ENCODE data around the gene SLC35E4. TPM values are rescaled to one million over a fixed set of nuclear protein-coding genes. Genes with fewer than 3 reads are reported as not detected.
"Not testable (repeated sequence)": the region's sequence is repeated elsewhere in the genome, so short reads cannot be mapped to it uniquely, and the experiment has no call there.

Gene SLC35E4, protein sequence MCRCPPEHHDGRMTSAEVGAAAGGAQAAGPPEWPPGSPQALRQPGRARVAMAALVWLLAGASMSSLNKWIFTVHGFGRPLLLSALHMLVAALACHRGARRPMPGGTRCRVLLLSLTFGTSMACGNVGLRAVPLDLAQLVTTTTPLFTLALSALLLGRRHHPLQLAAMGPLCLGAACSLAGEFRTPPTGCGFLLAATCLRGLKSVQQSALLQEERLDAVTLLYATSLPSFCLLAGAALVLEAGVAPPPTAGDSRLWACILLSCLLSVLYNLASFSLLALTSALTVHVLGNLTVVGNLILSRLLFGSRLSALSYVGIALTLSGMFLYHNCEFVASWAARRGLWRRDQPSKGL
- 1 to 10 TPM; 5.2 to 5.9 TPM for total RNA-seq

DNA sequence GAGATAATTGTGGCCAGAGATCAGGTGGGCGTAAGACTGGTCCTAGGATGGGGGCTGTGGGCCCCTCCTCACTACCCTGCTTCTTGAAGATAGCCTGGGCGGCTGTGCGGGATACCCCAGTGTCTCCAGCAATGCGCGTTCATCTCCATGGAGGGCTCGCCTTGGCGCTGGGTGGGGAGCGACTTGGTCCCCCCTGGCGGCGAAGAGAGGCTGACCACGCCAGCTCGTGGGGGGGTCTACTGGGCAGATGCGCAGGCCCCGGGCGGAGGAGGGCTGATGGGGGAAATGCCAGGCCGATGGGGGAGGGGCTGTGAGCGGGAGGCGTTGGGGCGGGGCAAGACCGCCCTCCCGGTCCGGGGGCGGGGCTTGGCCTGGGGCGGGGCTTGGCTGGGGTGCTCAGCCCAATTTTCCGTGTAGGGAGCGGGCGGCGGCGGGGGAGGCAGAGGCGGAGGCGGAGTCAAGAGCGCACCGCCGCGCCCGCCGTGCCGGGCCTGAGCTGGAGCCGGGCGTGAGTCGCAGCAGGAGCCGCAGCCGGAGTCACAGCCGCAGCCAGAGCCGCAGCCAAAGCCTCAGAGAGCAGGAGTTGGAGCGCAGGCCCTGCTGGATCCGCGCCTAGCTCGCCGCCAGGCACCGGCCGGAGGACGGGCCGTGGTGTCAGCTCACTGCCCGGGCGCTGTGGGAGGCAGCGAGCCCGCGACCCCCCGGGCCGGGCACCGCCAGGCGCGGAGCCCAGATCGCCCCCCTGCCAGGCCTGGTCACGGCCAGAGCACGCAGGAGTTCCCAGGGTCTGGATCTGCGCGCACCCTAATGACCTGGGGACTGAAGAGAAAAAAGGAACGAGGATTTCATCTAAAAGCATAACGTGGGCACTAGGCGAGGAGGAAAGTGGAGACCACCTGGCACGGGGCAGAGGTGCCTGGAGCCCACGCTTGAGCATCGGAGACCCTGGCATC lies at the start of gene SLC35E4:
TSS of gene SLC35E4 (plus strand) at position 509 of the 953 bp plus-strand sequence. CDS start 670 bp downstream, outside the sequence.
- CTCF ChIA-PET, result interaction anchor here (0.7 to 4.5 kb wide), 34 partner anchors 9 to 445 kb away, joined by 3 to 266 read pairs (median 6); partner anchors contain the start of genes DUSP18, MORC2, OSBP2 and PES1
- peak within 1 kb of the TSS; percentile 81 for H3K4me3 Mint-ChIP-seq
- H3K27me3 Mint-ChIP-seq, result no peaks in the 10 kb centered on the region
- peak within 1 kb of the TSS; percentile 88 for H3K27ac Mint-ChIP-seq
- DNase-seq, result peak; percentile 97
- H3K36me3 Mint-ChIP-seq, result peaks cover 8% of the 10 kb centered on the region
- H3K9me3 Mint-ChIP-seq, result peaks cover 4% of the 10 kb centered on the region
- intact Hi-C loops (cut with micrococcal nuclease), result loop anchor here (5.0 kb wide), 1 partner anchor 447 kb away; the partner anchor contains the start of gene SMTN
- POLR2A ChIA-PET, result interaction anchor here (0.9 to 2.5 kb wide), 9 partner anchors 8 to 212 kb away, joined by 3 to 17 read pairs (median 5); partner anchors contain the start of genes DUSP18 and OSBP2
- peaks cover 20% of the 10 kb centered on the region for H3K4me1 Mint-ChIP-seq (ENCODE audit: low read depth)

DNA sequence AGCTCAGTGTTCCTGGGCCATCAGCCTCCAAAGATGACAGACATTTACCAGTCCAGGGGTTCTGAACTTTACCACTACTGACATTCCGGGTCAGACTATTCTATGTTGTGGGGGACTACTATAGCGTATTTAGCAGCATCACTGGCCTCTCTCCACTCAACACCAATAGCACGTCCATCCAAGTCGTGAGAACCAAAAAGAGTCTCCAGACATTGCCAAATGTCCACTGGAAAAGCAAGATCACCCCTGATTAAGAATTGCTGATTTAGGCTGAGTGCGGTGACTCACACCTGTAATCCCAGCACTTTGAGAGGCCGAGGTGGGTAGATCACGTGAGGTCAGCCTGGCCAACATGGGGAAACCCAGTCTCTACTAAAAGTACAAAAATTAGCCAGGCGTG lies 49.2 kb upstream of the SLC35E4 start:
- ChIA-PET CTCF (no interaction called here), POLR2A (interaction anchor here (1.4 kb wide), 1 partner anchor 20 kb away, joined by 3 read pairs; no protein-coding TSS in a partner anchor)
- H3K9me3 Mint-ChIP-seq, result no peaks in the 10 kb centered on the region
- peaks cover 59% of the 10 kb centered on the region for H3K36me3 Mint-ChIP-seq
- no peak for DNase-seq
- no peak overlapping the region for H3K4me3 Mint-ChIP-seq
- peaks cover 4% of the 10 kb centered on the region for H3K4me1 Mint-ChIP-seq (ENCODE audit: low read depth)
- intact Hi-C loops (cut with micrococcal nuclease), result no loop called here
- no peaks in the 10 kb centered on the region for H3K27me3 Mint-ChIP-seq
- H3K27ac Mint-ChIP-seq, result no peak overlapping the region

DNA sequence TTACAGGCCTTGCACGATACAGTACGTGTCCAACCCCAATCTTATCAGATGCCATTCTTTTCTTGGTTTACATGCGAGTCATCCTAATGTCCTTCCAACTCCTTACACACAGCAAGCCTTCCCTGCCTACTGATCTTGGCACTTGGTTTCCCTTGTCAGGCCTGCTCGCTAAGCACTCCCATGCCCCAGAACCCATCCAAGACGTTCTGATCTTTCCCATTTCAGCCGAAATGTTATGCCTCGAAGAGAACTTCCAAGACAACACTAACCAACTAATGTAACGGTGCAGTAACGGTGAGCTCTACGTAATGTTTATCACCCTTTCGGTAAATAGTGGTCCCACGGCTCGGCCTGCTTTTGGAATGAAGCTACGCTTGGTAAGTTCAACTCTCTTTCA lies 44.4 kb upstream of the SLC35E4 start:
- no peak overlapping the region for H3K27ac Mint-ChIP-seq
- peaks cover 7% of the 10 kb centered on the region for H3K27me3 Mint-ChIP-seq
- no peaks in the 10 kb centered on the region for H3K9me3 Mint-ChIP-seq
- DNase-seq, result no peak
- H3K4me1 Mint-ChIP-seq (ENCODE audit: low read depth), result peaks cover 4% of the 10 kb centered on the region
- intact Hi-C loops (cut with micrococcal nuclease), result loop anchor here (1.0 to 5.0 kb wide), 3 partner anchors 14 to 491 kb away; partner anchors contain the start of gene SMTN
- CTCF ChIA-PET, result interaction anchor here (0.7 to 5.9 kb wide), 6 partner anchors 11 to 718 kb away, joined by 3 to 33 read pairs (median 6); partner anchors contain the start of genes SLC35E4 and TCN2
- POLR2A ChIA-PET, result interaction anchor here (0.5 to 1.7 kb wide), 5 partner anchors 11 to 378 kb away, joined by 3 to 6 read pairs (median 4); partner anchors contain the start of genes MORC2 and TUG1
- no peak overlapping the region for H3K4me3 Mint-ChIP-seq
- H3K36me3 Mint-ChIP-seq, result peaks cover 28% of the 10 kb centered on the region

DNA sequence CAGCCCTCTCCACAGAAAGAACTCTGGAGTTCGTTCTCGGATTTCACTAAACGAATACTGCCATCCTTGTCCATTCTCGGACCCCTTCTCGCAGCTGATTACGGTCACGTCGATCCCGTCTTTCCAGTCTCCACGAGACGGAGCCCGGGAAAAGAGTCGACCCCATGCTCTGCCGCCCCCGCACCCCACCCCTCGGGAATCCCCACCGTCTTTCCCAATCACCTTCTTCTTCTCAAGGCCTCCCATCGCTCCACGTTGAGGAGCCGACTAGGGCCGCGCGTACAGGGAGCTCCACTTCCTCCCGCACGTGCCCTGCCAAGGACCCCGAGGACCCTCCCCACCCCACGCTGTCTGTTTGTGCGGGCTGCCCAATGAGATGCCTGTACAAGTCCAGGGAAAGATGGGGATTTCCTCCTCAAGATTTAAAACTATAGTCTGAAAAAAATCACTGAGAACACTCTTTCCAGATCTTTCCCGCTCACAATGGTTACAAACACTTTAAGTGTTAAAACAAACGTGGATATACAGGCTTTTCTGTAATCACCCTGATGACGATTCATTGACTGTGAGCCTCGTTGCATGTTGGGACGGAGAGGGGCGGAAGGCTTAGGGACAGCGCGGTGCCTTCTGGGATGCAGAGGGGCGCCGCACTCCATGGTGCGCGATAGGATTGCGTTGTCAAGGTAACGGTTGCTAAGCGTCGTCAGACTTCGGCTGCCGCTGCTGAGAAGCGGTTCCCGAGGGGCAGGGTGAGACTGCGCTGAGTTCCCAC lies 43.8 kb upstream of the SLC35E4 start, which contains the start of gene PES1:
TSS of gene PES1 (minus strand) at position 323 of the 772 bp plus-strand sequence. CDS start at position 246, 77 bp downstream.
- H3K4me3 Mint-ChIP-seq, result no peak within 1 kb of the TSS
- peaks cover 4% of the 10 kb centered on the region for H3K4me1 Mint-ChIP-seq (ENCODE audit: low read depth)
- peak; percentile 96 for DNase-seq
- no peak within 1 kb of the TSS for H3K27ac Mint-ChIP-seq
- H3K36me3 Mint-ChIP-seq, result peaks cover 23% of the 10 kb centered on the region
- H3K27me3 Mint-ChIP-seq, result peaks cover 7% of the 10 kb centered on the region
- H3K9me3 Mint-ChIP-seq, result no peaks in the 10 kb centered on the region
- ChIA-PET CTCF (interaction anchor here (0.7 to 5.9 kb wide), 6 partner anchors 10 to 718 kb away, joined by 3 to 33 read pairs (median 6); partner anchors contain the start of genes SLC35E4 and TCN2), POLR2A (interaction anchor here (0.5 to 1.7 kb wide), 5 partner anchors 11 to 377 kb away, joined by 3 to 6 read pairs (median 4); partner anchors contain the start of genes MORC2 and TUG1)
- intact Hi-C loops (cut with micrococcal nuclease), result loop anchor here (1.0 to 5.0 kb wide), 5 partner anchors 14 to 491 kb away; partner anchors contain the start of genes SMTN and TUG1

DNA sequence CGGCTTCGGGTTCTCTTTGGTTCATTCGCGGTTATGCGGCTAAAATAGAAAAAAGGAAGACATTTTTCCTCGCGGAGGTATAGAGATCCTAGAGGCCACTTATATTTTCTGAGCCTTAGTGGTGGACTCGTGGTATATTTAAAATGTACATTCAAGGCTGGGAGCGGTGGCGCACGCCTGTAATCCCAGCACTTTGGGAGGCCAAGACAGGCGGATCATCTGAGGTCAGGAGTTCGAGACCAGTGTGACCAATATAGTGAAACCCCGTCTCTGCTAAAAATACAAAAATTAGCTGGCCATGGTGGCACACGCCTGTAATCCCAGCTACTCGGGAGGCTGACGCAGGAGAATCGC lies 43.2 kb upstream of the SLC35E4 start:
- not testable (repeated sequence) for H3K4me3 Mint-ChIP-seq; H3K27me3 Mint-ChIP-seq; H3K4me1 Mint-ChIP-seq (ENCODE audit: low read depth); H3K27ac Mint-ChIP-seq; H3K9me3 Mint-ChIP-seq; DNase-seq
- intact Hi-C loops (cut with micrococcal nuclease), result loop anchor here (1.0 to 5.0 kb wide), 3 partner anchors 42 to 490 kb away; partner anchors contain the start of genes SMTN and TUG1
- POLR2A ChIA-PET, result interaction anchor here (1.4 to 1.5 kb wide), 2 partner anchors 10 to 376 kb away, joined by 3 to 4 read pairs; partner anchors contain the start of genes MORC2 and TUG1
- CTCF ChIA-PET, result interaction anchor here (1.2 to 5.9 kb wide), 4 partner anchors 9 to 163 kb away, joined by 4 to 33 read pairs (median 9); partner anchors contain the start of genes SLC35E4 and TCN2
- H3K36me3 Mint-ChIP-seq, result peaks cover 18% of the 10 kb centered on the region

DNA sequence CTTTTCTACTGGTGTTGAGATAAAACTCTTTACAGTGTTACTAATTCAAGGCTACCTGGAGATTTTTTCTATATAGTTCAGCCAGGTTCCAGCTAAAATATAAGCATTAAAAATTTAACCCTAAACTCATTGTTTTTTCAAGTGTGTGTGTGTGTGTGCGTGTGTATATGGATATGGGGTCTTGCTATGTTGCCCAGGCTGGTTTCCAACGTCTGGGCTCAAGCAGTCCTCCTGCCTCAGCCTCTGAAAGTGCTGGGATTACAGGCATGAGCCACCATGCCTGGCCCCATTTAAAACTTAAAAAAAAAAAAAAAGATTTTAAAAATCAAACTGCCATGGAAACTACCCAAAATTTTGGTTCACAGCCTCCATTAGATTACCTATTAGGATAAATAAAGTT lies 39.4 kb upstream of the SLC35E4 start:
- Mint-ChIP-seq H3K36me3 (no peaks in the 10 kb centered on the region), H3K9me3 (no peaks in the 10 kb centered on the region), H3K4me3 (no peak overlapping the region), H3K27ac (no peak overlapping the region), H3K27me3 (peaks cover 7% of the 10 kb centered on the region), H3K4me1 (ENCODE audit: low read depth) (no peaks in the 10 kb centered on the region)
- POLR2A ChIA-PET, result interaction anchor here (1.0 kb wide), 1 partner anchor 10 kb away, joined by 3 read pairs; no protein-coding TSS in a partner anchor
- CTCF ChIA-PET, result interaction anchor here (5.9 kb wide), 1 partner anchor 10 kb away, joined by 33 read pairs; the partner anchor contains the start of gene TCN2
- intact Hi-C loops (cut with micrococcal nuclease), result no loop called here
- DNase-seq, result no peak

DNA sequence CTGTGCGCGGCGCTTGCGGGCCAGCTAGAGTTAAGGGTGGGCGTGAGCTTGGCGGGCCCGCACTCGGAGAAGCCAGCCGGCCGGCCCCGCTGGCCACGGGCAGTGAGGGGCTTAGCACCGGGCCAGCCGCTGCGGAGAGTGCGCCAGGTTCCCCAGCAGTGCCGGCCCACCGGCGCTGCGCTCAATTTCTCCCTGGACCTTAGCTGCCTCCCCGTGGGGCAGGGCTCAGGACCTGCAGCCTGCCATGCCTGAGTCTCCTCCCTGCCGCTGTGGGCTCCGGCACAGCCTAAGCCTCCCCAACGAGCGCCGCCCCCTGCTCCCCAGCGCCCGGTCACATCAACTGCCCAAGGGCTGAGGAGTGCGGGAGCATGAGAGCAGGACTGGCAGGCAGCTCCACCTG lies 38.7 kb upstream of the SLC35E4 start:
- CTCF ChIA-PET, result no interaction called here
- POLR2A ChIA-PET, result no interaction called here

DNA sequence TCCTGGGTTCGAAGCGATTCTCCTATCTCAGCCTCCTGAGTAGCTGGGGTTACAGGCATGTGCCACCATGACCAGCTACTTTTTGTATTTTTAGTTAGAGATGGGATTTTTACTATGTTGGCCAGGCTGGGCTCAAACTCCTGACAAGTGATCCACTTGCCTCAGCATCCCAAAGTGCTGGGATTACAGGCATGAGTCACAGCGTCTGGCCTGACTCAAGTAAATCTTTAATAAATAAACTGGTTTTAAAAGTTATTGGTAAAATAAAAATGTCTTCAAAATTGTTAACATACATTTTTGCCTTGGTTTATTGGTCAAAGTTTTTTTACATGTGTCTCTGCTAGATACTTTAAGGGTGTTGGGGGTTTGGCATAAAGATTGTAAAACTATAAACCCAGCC lies 36.6 kb upstream of the SLC35E4 start:
- no peaks in the 10 kb centered on the region for H3K4me1 Mint-ChIP-seq (ENCODE audit: low read depth)
- H3K9me3 Mint-ChIP-seq, result no peaks in the 10 kb centered on the region
- no peak for DNase-seq
- ChIA-PET CTCF (no interaction called here), POLR2A (no interaction called here)
- no peak overlapping the region for H3K4me3 Mint-ChIP-seq
- intact Hi-C loops (cut with micrococcal nuclease), result no loop called here
- no peak overlapping the region for H3K27ac Mint-ChIP-seq
- no peaks in the 10 kb centered on the region for H3K36me3 Mint-ChIP-seq
- no peaks in the 10 kb centered on the region for H3K27me3 Mint-ChIP-seq

More for the DNA sequence above, 38.7 kb upstream of the SLC35E4 start:
- Mint-ChIP-seq H3K27me3 (peaks cover 7% of the 10 kb centered on the region), H3K27ac (no peak overlapping the region), H3K4me3 (no peak overlapping the region), H3K36me3 (no peaks in the 10 kb centered on the region), H3K4me1 (ENCODE audit: low read depth) (no peaks in the 10 kb centered on the region), H3K9me3 (no peaks in the 10 kb centered on the region)
- no peak for DNase-seq
- intact Hi-C loops (cut with micrococcal nuclease), result no loop called here

DNA sequence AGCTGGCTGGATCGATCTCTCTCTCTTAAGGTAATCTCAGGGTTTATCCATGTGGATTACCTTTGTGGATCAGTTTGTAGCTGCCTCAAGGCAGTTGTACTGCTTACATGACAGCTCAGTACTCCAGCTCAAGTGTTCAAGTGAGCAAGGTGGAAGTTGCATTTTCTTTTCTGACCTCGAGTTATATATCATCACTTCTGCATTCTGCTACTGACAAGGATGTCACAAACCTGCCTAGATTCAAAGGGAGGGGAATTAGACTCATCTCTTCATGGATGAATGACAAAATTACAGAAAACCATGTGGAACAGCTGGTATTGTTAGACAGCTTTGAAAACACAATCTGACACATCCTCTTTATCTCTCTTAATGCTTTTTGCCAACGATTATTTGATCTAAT lies 34.7 kb upstream of the SLC35E4 start:
- Mint-ChIP-seq H3K9me3 (no peaks in the 10 kb centered on the region), H3K36me3 (no peaks in the 10 kb centered on the region), H3K4me3 (no peak overlapping the region), H3K27ac (no peak overlapping the region), H3K27me3 (no peaks in the 10 kb centered on the region), H3K4me1 (ENCODE audit: low read depth) (peaks cover 5% of the 10 kb centered on the region)
- DNase-seq, result no peak
- intact Hi-C loops (cut with micrococcal nuclease), result loop anchor here (10.0 kb wide), 1 partner anchor 206 kb away; the partner anchor contains the start of gene SEC14L2
- CTCF ChIA-PET, result interaction anchor here (1.3 to 1.9 kb wide), 2 partner anchors 8 to 210 kb away, joined by 4 to 7 read pairs; no protein-coding TSS in a partner anchor
- POLR2A ChIA-PET, result interaction anchor here (0.6 kb wide), 1 partner anchor 173 kb away, joined by 3 read pairs; no protein-coding TSS in a partner anchor

DNA sequence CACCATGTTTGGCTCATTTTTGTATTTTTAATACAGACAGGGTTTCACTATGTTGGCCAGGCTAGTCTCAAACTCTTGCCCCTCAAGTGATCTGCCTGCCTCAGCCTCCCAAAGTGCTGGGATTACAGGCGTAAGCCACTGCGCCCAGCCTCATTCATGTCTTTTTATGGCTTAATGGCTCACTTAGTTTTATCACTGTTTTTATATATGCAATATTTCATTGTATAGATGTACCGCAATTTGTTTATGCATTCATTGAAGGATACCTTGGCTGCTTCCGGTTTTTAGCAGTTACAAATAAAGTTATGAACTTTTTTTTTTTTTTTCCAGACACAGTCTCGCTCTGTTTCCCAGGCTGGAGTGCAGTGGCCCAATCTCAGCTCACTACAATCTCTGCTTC lies 34.1 kb upstream of the SLC35E4 start:
- ChIA-PET POLR2A (interaction anchor here (0.6 to 1.8 kb wide), 2 partner anchors 9 to 144 kb away, joined by 4 read pairs; partner anchors contain the start of gene PES1), CTCF (interaction anchor here (0.6 to 1.9 kb wide), 12 partner anchors 9 to 211 kb away, joined by 3 to 7 read pairs (median 4); partner anchors contain the start of genes DUSP18 and PES1)
- Mint-ChIP-seq H3K4me1 (ENCODE audit: low read depth) (peaks cover 9% of the 10 kb centered on the region), H3K4me3 (no peak overlapping the region), H3K9me3 (no peaks in the 10 kb centered on the region), H3K27ac (no peak overlapping the region), H3K27me3 (no peaks in the 10 kb centered on the region), H3K36me3 (no peaks in the 10 kb centered on the region)
- no peak for DNase-seq
- intact Hi-C loops (cut with micrococcal nuclease), result loop anchor here (10.0 kb wide), 1 partner anchor 207 kb away; the partner anchor contains the start of gene SEC14L2

Data from activated CD4-positive, alpha-beta memory T cell treated with anti-CD3 and anti-CD28 coated beads for 36 hours (primary cell).